NCI-H1105 treated with DMSO at 0.1 percent for 48 hours (cell line): ENCODE measurements around the gene TWF2.

Source experiments
- DNase-seq: peaks from one replicate; lab custom pipeline; 2025; lab: John Stamatoyannopoulos, UW

Gene TWF2

GRCh38 chr3:52181543-52181942, 57.4 kb downstream of the TWF2 start:
- DNase-seq, result no peak
